ENCODE measurements around the gene EHD4.

The EHD4 gene

GRCh38 chr15:41981371-41982132, 9.2 kb upstream of the EHD4 start:
- H3K4me3 ChIP-seq (ENCODE audit: low read depth, low read length): no peak overlapping the region
- TF ChIP-seq CTCF (IDR thresholded peaks at IDR 0.05; ENCODE audit: low read depth, low read length): no peak
- no peak for DNase-seq (ENCODE audit: low read depth, low spot score)
- in situ Hi-C loops (cut with HindIII; ENCODE audit: low sequenced_read_pairs): no loop called here

- no peak for DNase-seq (ENCODE audit: low read depth, low spot score)
- H3K4me3 ChIP-seq (ENCODE audit: low read depth, low read length): no peak overlapping the region
- no peak for TF ChIP-seq CTCF (IDR thresholded peaks at IDR 0.05; ENCODE audit: low read depth, low read length)
- in situ Hi-C loops (cut with HindIII; ENCODE audit: low sequenced_read_pairs): no loop called here
These were observed 8.4 kb upstream of the EHD4 start for GRCh38 chr15:41980654-41981323.

GRCh38 chr15:41979493-41980266, 7.3 kb upstream of the EHD4 start:
- in situ Hi-C loops (cut with HindIII; ENCODE audit: low sequenced_read_pairs): no loop called here
- TF ChIP-seq CTCF (IDR thresholded peaks at IDR 0.05; ENCODE audit: low read depth, low read length): no peak
- no peak overlapping the region for H3K4me3 ChIP-seq (ENCODE audit: low read depth, low read length)
- no peak for DNase-seq (ENCODE audit: low read depth, low spot score)

DNA sequence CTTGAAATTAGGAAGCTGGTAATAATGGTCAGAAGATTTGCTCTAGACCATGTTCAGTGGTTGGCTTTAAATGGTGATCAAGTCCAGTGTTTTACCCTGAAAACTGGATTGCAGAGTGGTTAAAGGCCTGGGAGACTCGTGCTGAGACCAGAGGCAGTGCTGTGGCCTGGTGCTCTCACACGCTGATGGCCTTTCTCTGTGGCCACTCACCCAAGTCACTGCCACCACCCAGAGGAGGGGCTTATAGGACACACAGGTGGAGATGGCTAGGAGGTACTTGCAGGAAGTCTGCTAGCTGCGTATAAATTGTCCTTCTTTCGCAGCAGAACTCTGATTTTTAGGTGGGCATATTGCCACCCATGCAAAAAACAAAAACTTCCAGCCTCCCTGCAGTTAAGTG, 6.2 kb upstream of the EHD4 start:
- in situ Hi-C loops (cut with HindIII; ENCODE audit: low sequenced_read_pairs): no loop called here
- DNase-seq (ENCODE audit: low read depth, low spot score): no peak
- TF ChIP-seq CTCF (IDR thresholded peaks at IDR 0.05; ENCODE audit: low read depth, low read length): no peak
- H3K4me3 ChIP-seq (ENCODE audit: low read depth, low read length): no peak overlapping the region

- no peak for TF ChIP-seq CTCF (IDR thresholded peaks at IDR 0.05; ENCODE audit: low read depth, low read length)
- H3K4me3 ChIP-seq (ENCODE audit: low read depth, low read length): no peak overlapping the region
- in situ Hi-C loops (cut with HindIII; ENCODE audit: low sequenced_read_pairs): no loop called here
- no peak for DNase-seq (ENCODE audit: low read depth, low spot score)
These were observed 5.5 kb upstream of the EHD4 start for GRCh38 chr15:41977757-41978383.

DNA sequence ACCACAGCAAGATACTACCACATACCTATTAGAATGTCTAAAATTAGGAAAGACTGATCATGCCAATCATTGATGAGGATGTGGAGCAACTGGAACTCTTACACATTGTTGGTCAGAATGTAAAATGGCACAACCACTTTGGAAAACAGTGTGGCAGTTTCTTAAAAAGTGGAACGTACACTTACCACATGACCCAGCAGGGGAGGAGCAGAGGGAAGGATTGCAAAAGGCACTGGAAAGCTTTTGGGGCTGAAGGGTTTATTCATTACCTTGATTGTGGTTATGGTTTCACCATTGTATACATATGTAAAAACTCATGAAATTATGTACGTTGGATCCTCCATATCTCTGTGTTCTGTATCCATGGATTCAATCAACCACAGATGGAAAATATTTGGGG, 3.3 kb upstream of the EHD4 start:
- in situ Hi-C loops (cut with HindIII; ENCODE audit: low sequenced_read_pairs): no loop called here
- DNase-seq (ENCODE audit: low read depth, low spot score): no peak
- TF ChIP-seq CTCF (IDR thresholded peaks at IDR 0.05; ENCODE audit: low read depth, low read length): no peak
- H3K4me3 ChIP-seq (ENCODE audit: low read depth, low read length): no peak overlapping the region
